Fibroblast of lung (primary cell): Measurements from ENCODE around the gene TNKS2.

ENCODE experiments used
- EZH2 ChIP-seq: IDR thresholded peaks from 2 replicates; pipeline ENCODE4 v1.5.1; 2012; ENCODE audit warnings: low read length, control low read depth, mild to moderate bottlenecking; ENCODE audit errors: missing control alignments
- TF ChIP-seq, protein P1 (sequence below), 2 donors: IDR thresholded peaks in 1 of 2; conservative IDR thresholded peaks in 1 of 2; 1 replicate in 1 of 2; 2 replicates in 1 of 2; pipeline ENCODE4 v1.5.1; 2011 to 2012; ENCODE audit warnings: low read length in 2 of 2, control low read depth in 1 of 2, inconsistent platforms in 1 of 2, low read depth in 1 of 2, mild to moderate bottlenecking in 1 of 2

DNA sequence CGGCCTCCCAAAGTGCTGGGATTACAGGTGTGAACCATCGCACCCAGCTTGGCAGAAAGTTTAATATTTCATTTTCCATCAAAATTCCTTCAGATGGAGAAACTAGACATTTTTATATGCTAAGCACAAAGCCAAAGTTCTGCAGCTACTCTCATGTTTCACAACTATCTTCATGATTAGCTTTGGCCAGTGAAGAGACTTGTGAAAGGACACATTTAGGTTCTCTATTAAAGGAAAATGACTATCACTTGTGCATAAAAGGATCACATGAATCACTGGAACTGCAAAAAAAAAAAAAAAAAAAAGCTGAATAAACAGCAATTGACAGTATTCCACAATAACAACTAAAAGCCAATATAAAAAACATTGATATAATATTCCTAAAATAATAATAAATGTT is 94.8 kb downstream of the TNKS2 start:
- TF ChIP-seq, protein P1, sequence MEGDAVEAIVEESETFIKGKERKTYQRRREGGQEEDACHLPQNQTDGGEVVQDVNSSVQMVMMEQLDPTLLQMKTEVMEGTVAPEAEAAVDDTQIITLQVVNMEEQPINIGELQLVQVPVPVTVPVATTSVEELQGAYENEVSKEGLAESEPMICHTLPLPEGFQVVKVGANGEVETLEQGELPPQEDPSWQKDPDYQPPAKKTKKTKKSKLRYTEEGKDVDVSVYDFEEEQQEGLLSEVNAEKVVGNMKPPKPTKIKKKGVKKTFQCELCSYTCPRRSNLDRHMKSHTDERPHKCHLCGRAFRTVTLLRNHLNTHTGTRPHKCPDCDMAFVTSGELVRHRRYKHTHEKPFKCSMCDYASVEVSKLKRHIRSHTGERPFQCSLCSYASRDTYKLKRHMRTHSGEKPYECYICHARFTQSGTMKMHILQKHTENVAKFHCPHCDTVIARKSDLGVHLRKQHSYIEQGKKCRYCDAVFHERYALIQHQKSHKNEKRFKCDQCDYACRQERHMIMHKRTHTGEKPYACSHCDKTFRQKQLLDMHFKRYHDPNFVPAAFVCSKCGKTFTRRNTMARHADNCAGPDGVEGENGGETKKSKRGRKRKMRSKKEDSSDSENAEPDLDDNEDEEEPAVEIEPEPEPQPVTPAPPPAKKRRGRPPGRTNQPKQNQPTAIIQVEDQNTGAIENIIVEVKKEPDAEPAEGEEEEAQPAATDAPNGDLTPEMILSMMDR (conservative IDR thresholded peaks at IDR 0.05 in 1 of 2, IDR thresholded peaks at IDR 0.05 in 1 of 2; ENCODE audit: low read depth in 1 of 2, low read length in 2 of 2), result no peak
- TF ChIP-seq EZH2, result no peak
